Upper lobe of left lung (tissue), 6 donors: ENCODE data around the gene PDE7B. TPM values are rescaled to one million over a fixed set of nuclear protein-coding genes. Genes with fewer than 3 reads are reported as not detected.
A peak's percentile ranks its signal among the peaks of the same experiment; 100 is the strongest.

Experiments used
- ATAC-seq, 2 donors: fragments of 200-7000 bp; cut with Tn5 transposase; one replicate each; pipeline ENCODE4 v1.9.1; 2022; ENCODE audit warnings: mild to moderate bottlenecking in 2 of 2, moderate library complexity in 2 of 2; ENCODE audit not compliant: low FRiP score in 2 of 2
- DNase-seq, 2 donors: peaks; one replicate each; pipeline ENCODE4 v3.0.0-alpha.2; 2019 to 2020
- H3K27ac ChIP-seq, 4 donors: fragments of 200-600 bp; sonication (generic); one replicate each; pipeline ENCODE4 v1.5.1; 2016 to 2019
- H3K27me3 ChIP-seq, 4 donors: fragments of 200-600 bp; sonication (generic); one replicate each; pipeline ENCODE4 v1.5.1; 2017 to 2019
- H3K36me3 ChIP-seq, 4 donors: fragments of 200-600 bp; sonication (generic); one replicate each; pipeline ENCODE4 v1.5.1; 2016 to 2019
- H3K4me1 ChIP-seq, 4 donors: fragments of 200-600 bp; sonication (generic); one replicate each; pipeline ENCODE4 v1.5.1; 2018 to 2019
- H3K4me3 ChIP-seq, 4 donors: fragments of 200-600 bp; sonication (generic); one replicate each; pipeline ENCODE4 v1.5.1; 2017 to 2019; ENCODE audit warnings: mild to moderate bottlenecking in 2 of 4, moderate library complexity in 1 of 4
- H3K9me3 ChIP-seq, 4 donors: fragments of 200-600 bp; sonication (generic); one replicate each; pipeline ENCODE4 v1.5.1; 2018 to 2019
- EP300 ChIP-seq, 4 donors: sonication (generic); formaldehyde crosslinking; IDR thresholded peaks; one replicate each; pipeline ENCODE4 v1.5.1; 2017; ENCODE audit warnings: antibody characterized with exemption in 4 of 4, control low read depth in 2 of 4
- POLR2A ChIP-seq, 4 donors: fragments of 450-650 bp; IDR thresholded peaks; one replicate each; pipeline ENCODE4 v1.5.1; 2016 to 2017; ENCODE audit warnings: antibody characterized with exemption in 4 of 4, mild to moderate bottlenecking in 2 of 4
- POLR2AphosphoS5 ChIP-seq, 2 donors: sonication (generic); formaldehyde crosslinking; IDR thresholded peaks; one replicate each; pipeline ENCODE4 v1.5.1; 2017; ENCODE audit warnings: antibody characterized with exemption in 2 of 2
- WGBS, 2 donors: methylation state at CpG; one replicate each; pipeline ENCODE4 v1.1.5; 2017 to 2018; 5-methylcytosine and 5-hydroxymethylcytosine counted together
- total RNA-seq, 6 donors: library from RNA; depleted of rRNA in 4 of 6; stranded (reverse); fragments of >200 nt in 4 of 6; gene quantifications; one replicate each; pipeline versions ENCODE4 v1.1.0 to v1.2.1, GENCODE V29; 2016 to 2021
- TF ChIP-seq, protein P1 (sequence below), 6 experiments: fragments of 450-650 bp in 4 of 6; fragments of 200-600 bp in 2 of 6; sonication (generic) in 2 of 6; IDR thresholded peaks; one replicate each; pipeline ENCODE4 v1.5.1; 2016 to 2019; ENCODE audit warnings: antibody characterized with exemption in 6 of 6
- donor health status: DM: no; HTN: no; CAD: no; lungs with moderate emphysema.
- donor health status: DM: no; HTN: yes; CAD: no; lungs with severe emphysema.

The PDE7B gene
- total RNA-seq, 6 donors from 2014 or later = 1.0 to 4.4 (median 2.6) TPM

DNA sequence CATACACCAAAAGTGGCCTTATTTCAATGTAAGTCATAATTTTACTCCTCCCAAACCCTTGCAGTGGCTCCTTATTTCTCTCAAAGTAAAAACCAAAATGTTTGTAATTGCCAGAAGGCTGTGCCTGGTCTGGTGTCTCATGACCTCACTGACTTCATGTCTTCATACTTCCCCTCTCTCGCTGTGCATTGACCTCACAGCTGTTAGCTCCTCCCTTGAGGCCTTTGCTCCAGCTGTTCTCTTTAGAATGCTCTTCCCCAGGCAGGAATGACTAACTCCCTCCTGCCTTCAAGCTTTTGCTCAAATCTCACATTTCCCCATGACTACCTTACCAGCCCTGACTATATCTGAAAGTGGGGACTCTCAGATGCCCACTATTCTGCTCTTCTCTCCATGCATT is 315.3 kb downstream of the PDE7B start:
- no peaks in the 10 kb centered on the region for H3K9me3 ChIP-seq
- H3K36me3 ChIP-seq = no peaks in the 10 kb centered on the region
- no peak for TF ChIP-seq POLR2A (IDR thresholded peaks at IDR 0.05)
- TF ChIP-seq, protein P1, sequence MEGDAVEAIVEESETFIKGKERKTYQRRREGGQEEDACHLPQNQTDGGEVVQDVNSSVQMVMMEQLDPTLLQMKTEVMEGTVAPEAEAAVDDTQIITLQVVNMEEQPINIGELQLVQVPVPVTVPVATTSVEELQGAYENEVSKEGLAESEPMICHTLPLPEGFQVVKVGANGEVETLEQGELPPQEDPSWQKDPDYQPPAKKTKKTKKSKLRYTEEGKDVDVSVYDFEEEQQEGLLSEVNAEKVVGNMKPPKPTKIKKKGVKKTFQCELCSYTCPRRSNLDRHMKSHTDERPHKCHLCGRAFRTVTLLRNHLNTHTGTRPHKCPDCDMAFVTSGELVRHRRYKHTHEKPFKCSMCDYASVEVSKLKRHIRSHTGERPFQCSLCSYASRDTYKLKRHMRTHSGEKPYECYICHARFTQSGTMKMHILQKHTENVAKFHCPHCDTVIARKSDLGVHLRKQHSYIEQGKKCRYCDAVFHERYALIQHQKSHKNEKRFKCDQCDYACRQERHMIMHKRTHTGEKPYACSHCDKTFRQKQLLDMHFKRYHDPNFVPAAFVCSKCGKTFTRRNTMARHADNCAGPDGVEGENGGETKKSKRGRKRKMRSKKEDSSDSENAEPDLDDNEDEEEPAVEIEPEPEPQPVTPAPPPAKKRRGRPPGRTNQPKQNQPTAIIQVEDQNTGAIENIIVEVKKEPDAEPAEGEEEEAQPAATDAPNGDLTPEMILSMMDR (IDR thresholded peaks at IDR 0.05) = no peak
- TF ChIP-seq POLR2AphosphoS5 (IDR thresholded peaks at IDR 0.05) = no peak
- TF ChIP-seq EP300 (IDR thresholded peaks at IDR 0.05) = no peak
- no peak overlapping the region for H3K4me3 ChIP-seq
- no peak overlapping the region for H3K27ac ChIP-seq
- ATAC-seq = no peak
- no peaks in the 10 kb centered on the region for H3K4me1 ChIP-seq
- WGBS, 2 donors = 80 to 82% methylated on average over 1 of the region's 1 CpG
- no peaks in the 10 kb centered on the region for H3K27me3 ChIP-seq
- DNase-seq = no peak

DNA sequence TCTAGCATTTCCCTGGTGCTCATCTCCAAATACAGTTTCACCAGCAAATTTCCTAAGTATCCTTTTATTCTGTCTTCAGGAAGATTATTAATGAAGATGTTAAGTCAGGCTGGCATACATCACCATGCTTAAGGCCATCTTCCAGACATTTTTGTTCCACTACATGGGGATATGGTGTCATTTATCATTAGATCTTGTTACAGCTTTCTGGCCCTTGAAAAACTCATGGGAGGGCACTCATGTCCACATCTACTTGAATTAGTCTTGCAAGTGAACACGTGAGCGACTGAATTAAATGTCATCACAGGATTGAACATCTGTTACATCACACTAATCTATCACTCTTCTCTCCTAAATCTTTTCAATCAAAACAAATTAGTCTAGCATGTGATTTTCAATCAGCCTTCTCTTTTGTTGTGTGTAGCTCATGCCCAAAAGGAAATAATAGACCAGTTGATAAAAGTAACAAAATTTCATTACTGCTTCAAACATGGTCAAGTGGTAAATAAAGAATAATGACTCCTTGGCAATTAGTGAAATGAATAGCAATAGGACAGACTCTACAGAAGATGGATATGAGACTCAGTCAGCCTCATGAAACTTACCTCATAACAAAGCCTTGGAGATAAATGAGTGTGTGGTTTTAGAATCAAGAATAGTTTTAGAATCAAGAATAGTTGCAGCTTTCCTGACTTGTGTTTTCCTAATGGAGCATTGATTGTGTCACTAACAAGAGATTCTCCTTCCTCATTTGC is 318.1 kb downstream of the PDE7B start:
- Histone ChIP-seq H3K4me1 (no peaks in the 10 kb centered on the region), H3K36me3 (no peaks in the 10 kb centered on the region), H3K27ac (no peak overlapping the region), H3K27me3 (no peaks in the 10 kb centered on the region), H3K9me3 (no peaks in the 10 kb centered on the region), H3K4me3 (no peak overlapping the region)
- 92 to 96% methylated on average over 2 of the region's 2 CpGs for WGBS, 2 donors
- no peak for ATAC-seq
- TF ChIP-seq POLR2A (IDR thresholded peaks at IDR 0.05) = no peak
- no peak for TF ChIP-seq EP300 (IDR thresholded peaks at IDR 0.05)
- TF ChIP-seq POLR2AphosphoS5 (IDR thresholded peaks at IDR 0.05) = no peak
- TF ChIP-seq, protein P1 (IDR thresholded peaks at IDR 0.05) = no peak
- no peak for DNase-seq

DNA sequence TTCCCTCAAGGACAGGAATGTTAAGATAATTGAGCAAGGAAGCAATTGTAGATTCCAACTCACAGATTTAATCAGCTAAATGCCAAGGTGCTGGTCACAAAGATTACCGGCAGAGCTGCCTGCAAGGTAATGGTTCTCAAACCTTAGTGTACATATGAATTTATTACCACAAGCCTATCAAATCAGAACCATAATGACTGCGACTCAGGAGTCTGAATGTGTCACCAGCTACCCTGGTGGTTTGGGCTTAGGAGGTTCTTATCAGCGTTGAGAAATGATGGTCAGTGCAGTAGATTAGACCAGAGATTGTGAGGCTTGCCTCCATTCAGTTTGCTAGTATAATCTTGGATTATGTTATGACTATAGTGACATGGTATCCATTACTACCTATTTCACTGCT is 319.7 kb downstream of the PDE7B start:
- 97 to 98% methylated on average over 3 of the region's 3 CpGs for WGBS, 2 donors
- no peaks in the 10 kb centered on the region for H3K27me3 ChIP-seq
- no peak overlapping the region for H3K27ac ChIP-seq
- H3K36me3 ChIP-seq = no peaks in the 10 kb centered on the region
- DNase-seq = no peak
- TF ChIP-seq EP300 (IDR thresholded peaks at IDR 0.05) (no peak), POLR2A (IDR thresholded peaks at IDR 0.05) (no peak), POLR2AphosphoS5 (IDR thresholded peaks at IDR 0.05) (no peak)
- TF ChIP-seq, protein P1 (IDR thresholded peaks at IDR 0.05) = no peak
- ATAC-seq = no peak
- H3K4me1 ChIP-seq = no peaks in the 10 kb centered on the region
- H3K9me3 ChIP-seq = no peaks in the 10 kb centered on the region
- no peak overlapping the region for H3K4me3 ChIP-seq

DNA sequence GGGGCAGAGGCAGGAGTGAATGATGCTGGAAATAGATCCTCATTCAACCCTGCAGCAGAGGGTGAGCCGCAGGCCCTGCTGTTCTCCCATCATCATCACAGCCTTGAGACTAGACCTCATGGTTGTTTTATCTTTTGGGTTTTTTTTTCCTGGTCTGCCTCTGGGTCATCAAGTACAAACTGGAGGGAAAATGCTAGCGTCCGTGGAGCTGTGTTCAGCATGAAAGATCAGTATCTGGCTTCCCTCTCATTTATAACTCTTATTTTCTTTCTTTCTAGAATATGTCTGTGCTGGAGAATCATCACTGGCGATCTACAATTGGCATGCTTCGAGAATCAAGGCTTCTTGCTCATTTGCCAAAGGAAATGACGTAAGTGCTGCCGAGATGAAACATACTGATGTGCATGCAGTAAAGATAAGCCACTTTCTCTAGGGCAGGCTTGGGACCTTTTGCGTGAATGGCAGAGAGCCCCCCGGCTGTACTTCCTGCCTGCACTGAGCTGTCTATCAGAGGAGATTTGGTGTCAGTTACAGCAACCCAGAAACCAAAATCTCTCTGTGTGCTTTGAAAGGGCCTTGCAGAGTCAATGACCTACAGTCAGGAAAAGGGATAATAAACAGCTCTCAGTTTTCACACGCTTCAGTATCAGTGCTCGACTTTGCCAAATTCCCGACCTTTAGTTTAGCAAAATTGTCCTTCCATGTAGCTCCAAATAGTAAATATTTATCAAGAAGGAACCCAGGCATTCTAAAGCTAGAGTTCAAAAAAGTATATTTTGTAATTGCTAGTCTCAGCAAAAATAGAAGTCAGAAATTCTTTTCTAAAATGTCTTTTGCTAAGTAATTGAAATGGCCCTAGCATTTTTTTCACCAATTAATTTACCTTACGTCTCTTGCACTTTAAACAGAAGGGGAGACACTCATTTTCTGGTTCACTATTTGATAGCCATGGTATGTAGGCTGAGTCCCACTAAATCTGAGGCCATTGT is 322.3 kb downstream of the PDE7B start:
- Histone ChIP-seq H3K27me3 (no peaks in the 10 kb centered on the region), H3K9me3 (no peaks in the 10 kb centered on the region), H3K4me1 (no peaks in the 10 kb centered on the region), H3K27ac (peak overlapping the region in 3 of 4 donors; percentile 2 to 54 (median 42)), H3K36me3 (no peaks in the 10 kb centered on the region), H3K4me3 (no peak overlapping the region)
- ATAC-seq = peak; percentile 57 to 76
- WGBS, 2 donors = 50 to 56% methylated on average over 13 of the region's 13 CpGs
- TF ChIP-seq, protein P1 (IDR thresholded peaks at IDR 0.05) = no peak
- TF ChIP-seq POLR2AphosphoS5 (IDR thresholded peaks at IDR 0.05) = no peak
- TF ChIP-seq EP300 (IDR thresholded peaks at IDR 0.05) = no peak
- no peak for TF ChIP-seq POLR2A (IDR thresholded peaks at IDR 0.05)
- DNase-seq = no peak
